Thyroid gland (tissue), 4 donors: ENCODE measurements around the gene MAPT. TPM values are rescaled to one million over a fixed set of nuclear protein-coding genes. Genes with fewer than 3 reads are reported as not detected.

ENCODE experiments used
- DNase-seq, 2 donors: peaks; one replicate each; pipeline ENCODE4 v3.0.0-alpha.2; 2019
- H3K27ac ChIP-seq, 3 donors: fragments of 200-600 bp; sonication (generic); 1 replicate in 2 of 3; 2 replicates in 1 of 3; pipeline ENCODE4 v1.5.1; 2016 to 2019; ENCODE audit warnings: mild to moderate bottlenecking in 1 of 3, moderate library complexity in 1 of 3
- H3K27me3 ChIP-seq: fragments of 200-600 bp; sonication (generic); one replicate; pipeline ENCODE4 v1.5.1; 2019
- H3K36me3 ChIP-seq, 2 donors: fragments of 200-600 bp; sonication (generic); one replicate each; pipeline ENCODE4 v1.5.1; 2016 to 2019
- H3K4me1 ChIP-seq, 2 donors: fragments of 200-600 bp; sonication (generic); one replicate each; pipeline ENCODE4 v1.5.1; 2017 to 2019
- H3K4me3 ChIP-seq, 3 donors: fragments of 200-600 bp; sonication (generic); replicated peaks in 1 of 3; 1 replicate in 2 of 3; 2 replicates in 1 of 3; pipeline ENCODE4 v1.5.1; 2016; ENCODE audit warnings: mild to moderate bottlenecking in 1 of 3
- H3K9me3 ChIP-seq: fragments of 200-600 bp; sonication (generic); one replicate; pipeline ENCODE4 v1.5.1; 2017
- POLR2A ChIP-seq, 2 donors: fragments of 450-650 bp; IDR thresholded peaks; one replicate each; pipeline ENCODE4 v1.6.1; 2017; ENCODE audit warnings: antibody characterized with exemption in 2 of 2, mild to moderate bottlenecking in 2 of 2, moderate library complexity in 1 of 2
- WGBS, 2 donors: methylation state at CpG; one replicate each; pipeline ENCODE4 v1.1.5; 2017; 5-methylcytosine and 5-hydroxymethylcytosine counted together
- intact Hi-C: fragments of 100-400 bp; cut with DNase I; formaldehyde crosslinking; loops from one replicate; pipeline ENCODE4 v1.15.1; 2023
- total RNA-seq, 4 donors: library from RNA; depleted of rRNA; stranded (reverse); fragments of >200 nt; gene quantifications; one replicate each; pipeline ENCODE4 v1.2.3, GENCODE V29; 2016
- TF ChIP-seq, protein P1 (sequence below), 6 experiments: fragments of 200-600 bp in 3 of 6; fragments of 450-650 bp in 3 of 6; sonication (generic) in 3 of 6; IDR thresholded peaks; one replicate each; pipeline ENCODE4 v1.5.1; 2016 to 2019; ENCODE audit warnings: antibody characterized with exemption in 6 of 6, mild to moderate bottlenecking in 2 of 6, inconsistent platforms in 1 of 6, moderate library complexity in 1 of 6

MAPT gene
- total RNA-seq, 4 donors from 2014 or later: 0.54 to 1.8 (median 0.92) TPM

DNA sequence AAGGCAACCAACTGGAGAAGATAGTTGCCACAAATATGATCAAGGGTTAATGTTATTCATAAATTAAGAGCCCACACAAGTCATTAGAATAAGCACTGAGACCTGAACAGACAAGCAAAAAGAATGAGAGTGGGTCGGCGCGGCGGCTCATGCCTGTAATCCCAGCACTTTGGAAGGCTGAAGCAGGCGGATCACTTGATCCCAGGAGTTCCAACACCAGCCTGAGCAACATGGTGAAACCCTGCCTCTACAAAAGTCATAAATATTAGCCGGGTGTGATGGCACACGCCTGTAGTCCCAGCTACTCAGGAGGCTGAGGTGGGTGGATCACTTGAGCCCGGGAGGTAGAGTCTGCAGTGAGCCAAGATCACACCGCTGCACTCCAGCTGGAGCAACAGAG lies 64.0 kb downstream of the MAPT start:
- DNase-seq: no peak
- Histone ChIP-seq H3K9me3 (no peaks in the 10 kb centered on the region), H3K36me3 (no peaks in the 10 kb centered on the region), H3K4me1 (no peaks in the 10 kb centered on the region), H3K27ac (no peak overlapping the region), H3K27me3 (no peaks in the 10 kb centered on the region), H3K4me3 (no peak overlapping the region)
- WGBS, 2 donors: 89 to 91% methylated on average over 9 of the region's 9 CpGs
- intact Hi-C loops: no loop called here
- no peak for TF ChIP-seq POLR2A (IDR thresholded peaks at IDR 0.05)
- TF ChIP-seq, protein P1, sequence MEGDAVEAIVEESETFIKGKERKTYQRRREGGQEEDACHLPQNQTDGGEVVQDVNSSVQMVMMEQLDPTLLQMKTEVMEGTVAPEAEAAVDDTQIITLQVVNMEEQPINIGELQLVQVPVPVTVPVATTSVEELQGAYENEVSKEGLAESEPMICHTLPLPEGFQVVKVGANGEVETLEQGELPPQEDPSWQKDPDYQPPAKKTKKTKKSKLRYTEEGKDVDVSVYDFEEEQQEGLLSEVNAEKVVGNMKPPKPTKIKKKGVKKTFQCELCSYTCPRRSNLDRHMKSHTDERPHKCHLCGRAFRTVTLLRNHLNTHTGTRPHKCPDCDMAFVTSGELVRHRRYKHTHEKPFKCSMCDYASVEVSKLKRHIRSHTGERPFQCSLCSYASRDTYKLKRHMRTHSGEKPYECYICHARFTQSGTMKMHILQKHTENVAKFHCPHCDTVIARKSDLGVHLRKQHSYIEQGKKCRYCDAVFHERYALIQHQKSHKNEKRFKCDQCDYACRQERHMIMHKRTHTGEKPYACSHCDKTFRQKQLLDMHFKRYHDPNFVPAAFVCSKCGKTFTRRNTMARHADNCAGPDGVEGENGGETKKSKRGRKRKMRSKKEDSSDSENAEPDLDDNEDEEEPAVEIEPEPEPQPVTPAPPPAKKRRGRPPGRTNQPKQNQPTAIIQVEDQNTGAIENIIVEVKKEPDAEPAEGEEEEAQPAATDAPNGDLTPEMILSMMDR (IDR thresholded peaks at IDR 0.05): no peak

DNA sequence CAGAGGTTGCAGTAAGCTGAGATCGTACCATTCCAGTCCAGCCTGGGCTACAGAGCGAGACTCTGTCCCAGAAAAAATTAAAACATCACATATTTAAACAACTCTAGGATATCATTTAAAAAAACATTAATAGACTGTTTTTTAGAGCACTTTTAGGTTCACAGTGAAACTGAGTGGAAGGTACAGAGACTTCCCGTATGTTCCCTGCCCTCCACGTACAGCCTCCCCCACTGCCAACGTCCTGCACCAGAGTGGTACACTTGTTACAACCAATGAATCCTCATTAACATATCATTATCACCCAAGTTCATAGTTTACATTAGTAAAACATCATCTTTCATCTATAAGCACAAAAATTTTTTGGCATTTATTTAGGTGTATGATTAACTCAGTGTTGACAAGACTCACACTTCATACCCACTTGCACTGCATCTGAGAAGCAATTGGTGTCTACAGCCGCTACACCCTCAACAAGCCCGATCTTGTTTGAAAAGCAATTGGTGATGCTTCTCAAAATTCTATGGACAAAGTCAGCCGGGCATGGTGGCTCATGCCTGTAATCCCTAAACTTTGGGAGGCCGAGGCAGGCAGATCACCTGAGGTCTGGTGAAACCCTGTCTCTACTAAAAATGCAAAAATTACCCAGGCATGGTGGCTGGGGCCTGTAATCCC lies 64.8 kb downstream of the MAPT start:
- H3K4me3 ChIP-seq: no peak overlapping the region
- intact Hi-C loops: no loop called here
- H3K27me3 ChIP-seq: no peaks in the 10 kb centered on the region
- H3K36me3 ChIP-seq: no peaks in the 10 kb centered on the region
- no peak for TF ChIP-seq POLR2A (IDR thresholded peaks at IDR 0.05)
- TF ChIP-seq, protein P1 (IDR thresholded peaks at IDR 0.05): no peak
- H3K9me3 ChIP-seq: no peaks in the 10 kb centered on the region
- WGBS, 2 donors: 81 to 90% methylated on average over 9 of the region's 9 CpGs
- no peaks in the 10 kb centered on the region for H3K4me1 ChIP-seq
- H3K27ac ChIP-seq: no peak overlapping the region
- DNase-seq: no peak

DNA sequence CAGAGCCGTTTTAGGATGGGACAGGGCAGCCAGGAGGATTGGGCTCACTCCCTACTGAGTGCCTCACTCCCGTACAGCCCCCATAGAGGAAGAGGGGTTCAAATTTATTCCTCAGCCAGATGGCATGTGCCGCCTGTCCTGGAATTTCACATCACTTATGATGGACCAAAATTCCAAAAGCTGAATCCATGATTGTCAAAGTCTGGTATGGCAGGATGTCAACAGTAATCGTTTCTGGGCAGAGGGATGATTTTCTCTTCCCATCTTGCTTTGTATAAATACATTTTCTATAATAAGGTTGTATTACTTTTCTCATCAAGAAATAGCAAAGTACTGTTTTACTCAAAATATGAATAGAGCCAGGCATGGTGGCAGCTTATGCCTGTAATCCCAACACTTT lies 66.0 kb downstream of the MAPT start:
- TF ChIP-seq, protein P1 (IDR thresholded peaks at IDR 0.05): no peak
- TF ChIP-seq POLR2A (IDR thresholded peaks at IDR 0.05): no peak
- intact Hi-C loops: no loop called here
- no peak for DNase-seq
- WGBS, 2 donors: 83 to 85% methylated on average over 4 of the region's 4 CpGs
- H3K4me1 ChIP-seq: no peaks in the 10 kb centered on the region
- no peak overlapping the region for H3K27ac ChIP-seq
- no peaks in the 10 kb centered on the region for H3K9me3 ChIP-seq
- H3K36me3 ChIP-seq: no peaks in the 10 kb centered on the region
- no peaks in the 10 kb centered on the region for H3K27me3 ChIP-seq
- no peak overlapping the region for H3K4me3 ChIP-seq

DNA sequence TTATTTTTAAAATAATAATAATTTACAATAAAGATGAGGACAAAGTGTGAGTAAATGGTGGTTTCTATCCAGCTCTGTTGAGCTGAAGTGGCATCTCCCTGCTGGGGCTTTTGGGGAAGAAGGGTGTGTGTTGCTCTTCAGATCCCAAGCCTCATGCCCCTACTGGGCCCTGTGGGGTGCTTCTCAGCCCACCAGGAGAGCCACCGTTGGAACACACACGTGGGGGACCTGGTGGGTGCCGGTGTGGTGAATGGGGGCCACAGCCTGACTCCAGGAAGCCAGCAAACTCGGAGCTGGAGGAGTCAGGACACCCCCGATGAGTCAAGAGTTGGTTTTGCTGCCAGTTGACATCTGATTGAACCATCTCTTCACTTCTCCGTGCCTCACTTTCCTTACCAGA lies 66.9 kb downstream of the MAPT start:
- no peak overlapping the region for H3K4me3 ChIP-seq
- intact Hi-C loops: no loop called here
- H3K4me1 ChIP-seq: no peaks in the 10 kb centered on the region
- 75 to 79% methylated on average over 6 of the region's 6 CpGs for WGBS, 2 donors
- H3K9me3 ChIP-seq: no peaks in the 10 kb centered on the region
- H3K36me3 ChIP-seq: no peaks in the 10 kb centered on the region
- H3K27me3 ChIP-seq: no peaks in the 10 kb centered on the region
- DNase-seq: no peak
- TF ChIP-seq, protein P1 (IDR thresholded peaks at IDR 0.05): no peak
- TF ChIP-seq POLR2A (IDR thresholded peaks at IDR 0.05): no peak
- H3K27ac ChIP-seq: no peak overlapping the region

DNA sequence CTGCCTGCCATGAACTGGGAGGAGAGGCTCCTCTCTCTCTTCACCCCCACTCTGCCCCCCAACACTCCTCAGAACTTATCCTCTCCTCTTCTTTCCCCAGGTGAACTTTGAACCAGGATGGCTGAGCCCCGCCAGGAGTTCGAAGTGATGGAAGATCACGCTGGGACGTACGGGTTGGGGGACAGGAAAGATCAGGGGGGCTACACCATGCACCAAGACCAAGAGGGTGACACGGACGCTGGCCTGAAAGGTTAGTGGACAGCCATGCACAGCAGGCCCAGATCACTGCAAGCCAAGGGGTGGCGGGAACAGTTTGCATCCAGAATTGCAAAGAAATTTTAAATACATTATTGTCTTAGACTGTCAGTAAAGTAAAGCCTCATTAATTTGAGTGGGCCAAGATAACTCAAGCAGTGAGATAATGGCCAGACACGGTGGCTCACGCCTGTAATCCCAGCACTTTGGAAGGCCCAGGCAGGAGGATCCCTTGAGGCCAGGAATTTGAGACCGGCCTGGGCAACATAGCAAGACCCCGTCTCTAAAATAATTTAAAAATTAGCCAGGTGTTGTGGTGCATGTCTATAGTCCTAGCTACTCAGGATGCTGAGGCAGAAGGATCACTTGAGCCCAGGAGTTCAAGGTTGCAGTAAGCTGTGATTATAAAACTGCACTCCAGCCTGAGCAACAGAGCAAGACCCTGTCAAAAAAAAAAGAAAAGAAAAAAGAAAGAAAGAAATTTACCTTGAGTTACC lies 68.0 kb downstream of the MAPT start:
- Histone ChIP-seq H3K9me3 (no peaks in the 10 kb centered on the region), H3K4me3 (no peak overlapping the region), H3K4me1 (no peaks in the 10 kb centered on the region), H3K36me3 (no peaks in the 10 kb centered on the region), H3K27ac (no peak overlapping the region), H3K27me3 (no peaks in the 10 kb centered on the region)
- 91 to 92% methylated on average over 12 of the region's 12 CpGs for WGBS, 2 donors
- no peak for TF ChIP-seq POLR2A (IDR thresholded peaks at IDR 0.05)
- TF ChIP-seq, protein P1 (IDR thresholded peaks at IDR 0.05): no peak
- no peak for DNase-seq
- intact Hi-C loops: no loop called here
